ENCODE results near the gene TRAPPC12. TPM values are rescaled to one million over a fixed set of nuclear protein-coding genes. Genes with fewer than 3 reads are reported as not detected.

Gene TRAPPC12
- total RNA-seq, 1 experiment from 2014 or later = 85.0 TPM

DNA sequence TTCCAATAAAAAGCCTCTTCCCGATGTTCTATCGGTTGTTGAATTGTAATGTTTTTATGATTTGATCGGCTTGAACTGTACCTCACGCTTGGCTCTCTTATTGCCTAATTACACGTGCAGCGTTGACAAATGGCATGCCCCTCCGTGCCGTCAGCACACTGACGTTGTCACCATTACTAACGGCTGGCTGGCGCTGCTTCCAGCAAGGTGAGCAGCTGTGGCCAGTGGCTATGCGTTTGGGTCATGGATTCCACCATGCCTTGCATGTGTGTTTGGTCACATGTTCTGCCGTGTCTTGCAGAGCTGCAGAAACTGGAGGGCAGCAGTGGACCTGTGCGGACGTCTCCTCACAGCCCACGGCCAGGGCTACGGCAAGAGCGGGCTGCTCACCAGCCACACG is 42.1 kb downstream of the TRAPPC12 start:
- 0 out of 2 replicates have a peak, but pooled peaks cover 3% of the 10 kb centered on the region for H3K4me1 ChIP-seq
- no peak for DNase-seq
- peaks cover 30% of the 10 kb centered on the region for H3K36me3 Mint-ChIP-seq (ENCODE audit: insufficient read depth, unreplicated experiment)
- peaks cover 1% of the 10 kb centered on the region for H3K36me3 ChIP-seq (ENCODE audit: control insufficient read depth, insufficient read depth, low read length)
- ChIA-PET CTCF (no interaction called here), POLR2A (no interaction called here)
- H3K27ac Mint-ChIP-seq (ENCODE audit: unreplicated experiment) = no peak overlapping the region
- H3K27me3 Mint-ChIP-seq (ENCODE audit: insufficient read depth, unreplicated experiment) = no peaks in the 10 kb centered on the region
- H3K9me3 Mint-ChIP-seq (ENCODE audit: unreplicated experiment) = no peaks in the 10 kb centered on the region
- H3K4me3 Mint-ChIP-seq (ENCODE audit: unreplicated experiment) = no peak overlapping the region
- H3K4me1 Mint-ChIP-seq (ENCODE audit: low read depth, unreplicated experiment) = peaks cover 8% of the 10 kb centered on the region
- H3K9me3 ChIP-seq = no peaks in the 10 kb centered on the region
- intact Hi-C loops (cut with micrococcal nuclease; ENCODE audit: unreplicated experiment) = loop anchor here (5.0 kb wide), 1 partner anchor 156 kb away; the partner anchor contains the start of gene RPS7
- no TSS peak for BruUV-seq (replicated peaks)
- no peak overlapping the region for H3K4me3 ChIP-seq (ENCODE audit: low read depth, low read length)
- TF ChIP-seq, protein P1, sequence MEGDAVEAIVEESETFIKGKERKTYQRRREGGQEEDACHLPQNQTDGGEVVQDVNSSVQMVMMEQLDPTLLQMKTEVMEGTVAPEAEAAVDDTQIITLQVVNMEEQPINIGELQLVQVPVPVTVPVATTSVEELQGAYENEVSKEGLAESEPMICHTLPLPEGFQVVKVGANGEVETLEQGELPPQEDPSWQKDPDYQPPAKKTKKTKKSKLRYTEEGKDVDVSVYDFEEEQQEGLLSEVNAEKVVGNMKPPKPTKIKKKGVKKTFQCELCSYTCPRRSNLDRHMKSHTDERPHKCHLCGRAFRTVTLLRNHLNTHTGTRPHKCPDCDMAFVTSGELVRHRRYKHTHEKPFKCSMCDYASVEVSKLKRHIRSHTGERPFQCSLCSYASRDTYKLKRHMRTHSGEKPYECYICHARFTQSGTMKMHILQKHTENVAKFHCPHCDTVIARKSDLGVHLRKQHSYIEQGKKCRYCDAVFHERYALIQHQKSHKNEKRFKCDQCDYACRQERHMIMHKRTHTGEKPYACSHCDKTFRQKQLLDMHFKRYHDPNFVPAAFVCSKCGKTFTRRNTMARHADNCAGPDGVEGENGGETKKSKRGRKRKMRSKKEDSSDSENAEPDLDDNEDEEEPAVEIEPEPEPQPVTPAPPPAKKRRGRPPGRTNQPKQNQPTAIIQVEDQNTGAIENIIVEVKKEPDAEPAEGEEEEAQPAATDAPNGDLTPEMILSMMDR (IDR thresholded peaks at IDR 0.05; ENCODE audit: insufficient read depth in 1 of 2, low read depth in 1 of 2, low read length in 1 of 2, severe bottlenecking in 1 of 2, unreplicated experiment in 1 of 2) = no peak
- no peaks in the 10 kb centered on the region for H3K27me3 ChIP-seq (replicated peaks; ENCODE audit: control insufficient read depth, insufficient read depth, low read length)

DNA sequence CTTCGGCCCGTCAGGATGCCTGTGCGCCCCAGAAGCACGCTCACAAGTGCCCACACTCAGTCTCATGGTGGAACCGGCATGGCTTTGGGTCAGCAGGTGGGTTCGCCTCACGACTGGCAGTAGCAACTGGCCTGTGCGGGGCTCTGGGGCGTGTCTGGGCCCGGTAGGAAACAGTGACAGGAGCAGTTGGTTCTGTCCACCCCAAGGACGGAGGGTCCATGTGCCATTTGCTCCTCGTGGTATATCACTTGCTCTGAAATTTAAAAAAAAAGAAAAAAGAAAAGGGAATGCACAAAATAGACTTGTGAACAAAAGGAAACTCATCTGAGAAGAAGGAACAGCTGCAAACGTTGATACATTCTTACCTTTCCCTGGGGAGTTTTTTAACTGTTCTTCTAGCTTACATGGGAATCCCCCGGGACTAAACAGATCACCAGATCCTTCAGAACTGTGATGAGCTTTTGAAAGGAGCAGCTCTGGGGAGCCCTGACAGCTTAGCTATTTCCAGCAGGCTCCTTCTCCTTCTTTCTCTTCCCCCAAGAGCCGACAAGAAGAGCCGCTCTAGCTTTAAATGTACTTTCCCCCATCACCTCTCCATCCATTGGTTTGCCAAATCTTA is 42.8 kb downstream of the TRAPPC12 start:
- BruUV-seq (replicated peaks) = no TSS peak
- no peak for DNase-seq
- Mint-ChIP-seq H3K4me3 (ENCODE audit: unreplicated experiment) (no peak overlapping the region), H3K36me3 (ENCODE audit: insufficient read depth, unreplicated experiment) (peaks cover 30% of the 10 kb centered on the region), H3K9me3 (ENCODE audit: unreplicated experiment) (no peaks in the 10 kb centered on the region), H3K4me1 (ENCODE audit: low read depth, unreplicated experiment) (peaks cover 8% of the 10 kb centered on the region), H3K27me3 (ENCODE audit: insufficient read depth, unreplicated experiment) (no peaks in the 10 kb centered on the region), H3K27ac (ENCODE audit: unreplicated experiment) (no peak overlapping the region)
- H3K4me1 ChIP-seq = 0 out of 2 replicates have a peak, but pooled peaks cover 3% of the 10 kb centered on the region
- peaks cover 1% of the 10 kb centered on the region for H3K36me3 ChIP-seq (ENCODE audit: control insufficient read depth, insufficient read depth, low read length)
- H3K4me3 ChIP-seq (ENCODE audit: low read depth, low read length) = no peak overlapping the region
- no peaks in the 10 kb centered on the region for H3K9me3 ChIP-seq
- CTCF ChIA-PET = interaction anchor here (2.1 kb wide), 1 partner anchor 230 kb away, joined by 9 read pairs; no protein-coding TSS in a partner anchor
- TF ChIP-seq, protein P1 (IDR thresholded peaks at IDR 0.05; ENCODE audit: insufficient read depth in 1 of 2, low read depth in 1 of 2, low read length in 1 of 2, severe bottlenecking in 1 of 2, unreplicated experiment in 1 of 2) = no peak
- intact Hi-C loops (cut with micrococcal nuclease; ENCODE audit: unreplicated experiment) = loop anchor here (5.0 kb wide), 1 partner anchor 155 kb away; the partner anchor contains the start of gene RPS7
- no peaks in the 10 kb centered on the region for H3K27me3 ChIP-seq (replicated peaks; ENCODE audit: control insufficient read depth, insufficient read depth, low read length)
- POLR2A ChIA-PET = no interaction called here

DNA sequence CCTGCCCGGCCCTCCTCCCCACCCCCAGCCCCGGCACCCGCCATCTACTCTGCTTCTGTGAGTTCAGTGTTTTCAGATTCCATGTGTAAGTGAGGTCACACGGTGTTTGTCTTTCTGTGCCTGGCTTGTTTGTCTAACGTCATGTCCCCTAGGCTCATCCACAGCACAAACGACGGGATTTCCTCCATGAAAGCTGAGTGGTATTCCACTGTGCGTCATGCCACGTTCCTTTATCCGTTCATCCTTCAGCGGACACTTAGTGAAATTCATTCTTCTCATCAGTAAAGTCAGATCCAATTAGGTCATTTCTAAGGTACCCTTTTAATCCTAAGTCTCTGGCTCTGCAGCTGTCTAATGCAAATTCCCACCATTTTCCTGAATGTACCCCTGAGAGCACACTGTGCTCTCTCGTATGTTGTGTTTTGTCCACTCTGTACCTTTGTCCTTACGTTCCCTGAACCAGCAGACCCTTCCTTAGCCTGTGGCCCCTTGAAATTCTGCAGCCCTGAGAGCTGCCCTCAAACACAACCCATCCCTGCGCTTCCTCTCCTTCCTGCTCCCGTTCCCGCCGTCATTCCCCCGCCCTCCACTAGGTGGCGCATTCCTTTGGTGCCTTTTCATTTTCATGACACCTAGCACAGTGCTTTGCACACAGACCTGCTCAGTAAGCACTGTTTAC is 44.1 kb downstream of the TRAPPC12 start:
- Histone ChIP-seq H3K27me3 (replicated peaks; ENCODE audit: control insufficient read depth, insufficient read depth, low read length) (no peaks in the 10 kb centered on the region), H3K36me3 (ENCODE audit: control insufficient read depth, insufficient read depth, low read length) (peaks cover 1% of the 10 kb centered on the region), H3K4me3 (ENCODE audit: low read depth, low read length) (no peak overlapping the region), H3K9me3 (no peaks in the 10 kb centered on the region), H3K4me1 (0 out of 2 replicates have a peak, but pooled peaks cover 3% of the 10 kb centered on the region)
- H3K27ac Mint-ChIP-seq (ENCODE audit: unreplicated experiment) = no peak overlapping the region
- DNase-seq = peak; percentile 76 to 84
- no TSS peak for BruUV-seq (replicated peaks)
- H3K4me1 Mint-ChIP-seq (ENCODE audit: low read depth, unreplicated experiment) = peaks cover 8% of the 10 kb centered on the region
- CTCF ChIA-PET = interaction anchor here (0.5 to 2.1 kb wide), 6 partner anchors 10 to 228 kb away, joined by 3 to 9 read pairs (median 5); no protein-coding TSS in a partner anchor
- H3K27me3 Mint-ChIP-seq (ENCODE audit: insufficient read depth, unreplicated experiment) = no peaks in the 10 kb centered on the region
- H3K9me3 Mint-ChIP-seq (ENCODE audit: unreplicated experiment) = no peaks in the 10 kb centered on the region
- H3K4me3 Mint-ChIP-seq (ENCODE audit: unreplicated experiment) = no peak overlapping the region
- intact Hi-C loops (cut with micrococcal nuclease; ENCODE audit: unreplicated experiment) = loop anchor here (1.0 to 5.0 kb wide), 3 partner anchors 39 to 228 kb away; partner anchors contain the start of gene RPS7
- POLR2A ChIA-PET = interaction anchor here (0.6 kb wide), 1 partner anchor 96 kb away, joined by 4 read pairs; no protein-coding TSS in a partner anchor
- TF ChIP-seq, protein P1 (IDR thresholded peaks at IDR 0.05; ENCODE audit: insufficient read depth in 1 of 2, low read depth in 1 of 2, low read length in 1 of 2, severe bottlenecking in 1 of 2, unreplicated experiment in 1 of 2) = peak; percentile 90 to 97
- peaks cover 32% of the 10 kb centered on the region for H3K36me3 Mint-ChIP-seq (ENCODE audit: insufficient read depth, unreplicated experiment)

Measured in Caco-2 (cell line).